Stimulated activated CD8-positive, alpha-beta memory T cell treated with anti-CD3 and anti-CD28 coated beads, Interleukin-15, amount 100 ng/mL, for 24 hours (primary cell): ENCODE data around the gene LCN6.
"Not testable (repeated sequence)": the region's sequence is repeated elsewhere in the genome, so short reads cannot be mapped to it uniquely, and the experiment has no call there.

Experiments used
- DNase-seq: peaks from one replicate; pipeline ENCODE4 v3.0.0-alpha.2; 2020; ENCODE audit warnings: low read depth

LCN6 gene

DNA sequence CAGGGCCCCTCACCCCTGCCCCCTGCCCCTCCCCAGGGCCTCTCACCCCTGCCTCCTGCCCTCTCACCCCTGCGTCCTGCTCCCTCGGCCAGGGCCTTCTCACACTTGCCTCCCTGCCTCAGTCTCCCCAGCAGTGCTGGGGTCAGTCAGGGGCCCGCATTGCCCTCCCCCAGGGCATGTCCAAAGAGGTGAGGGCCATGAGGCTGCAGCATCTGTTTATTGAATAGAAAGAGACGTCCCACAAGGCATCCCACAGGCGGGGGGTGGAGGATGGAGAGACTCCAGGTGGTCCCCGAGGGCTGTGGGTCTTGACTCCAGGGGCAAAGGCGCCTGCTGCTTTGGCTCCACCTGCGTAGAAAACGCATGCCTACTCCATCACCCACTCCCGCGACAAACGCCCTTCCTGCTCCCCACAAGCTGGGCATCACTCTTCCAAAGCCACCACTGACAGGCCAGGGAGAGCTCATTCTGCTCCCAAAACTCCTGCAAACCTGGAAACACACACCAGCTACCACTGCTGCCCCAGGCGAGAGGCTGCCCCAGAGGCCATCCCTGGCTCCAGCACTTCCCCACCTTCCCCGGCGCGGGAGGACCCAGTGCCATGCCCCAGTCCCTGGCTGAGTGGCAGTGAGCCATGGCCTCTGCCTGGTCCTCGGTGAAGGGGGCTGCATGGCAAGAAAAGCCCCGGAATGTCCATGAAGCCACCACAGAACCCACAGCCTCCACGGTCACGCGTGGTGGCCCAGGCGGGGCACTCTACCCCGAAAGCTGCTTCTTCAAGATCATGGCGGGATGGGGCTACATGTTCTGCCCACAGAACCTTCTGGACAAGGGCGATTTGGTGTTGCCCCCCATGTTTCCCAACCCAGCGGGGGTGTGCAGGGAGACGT is 11.4 kb upstream of the LCN6 start:
- no peak for DNase-seq

DNA sequence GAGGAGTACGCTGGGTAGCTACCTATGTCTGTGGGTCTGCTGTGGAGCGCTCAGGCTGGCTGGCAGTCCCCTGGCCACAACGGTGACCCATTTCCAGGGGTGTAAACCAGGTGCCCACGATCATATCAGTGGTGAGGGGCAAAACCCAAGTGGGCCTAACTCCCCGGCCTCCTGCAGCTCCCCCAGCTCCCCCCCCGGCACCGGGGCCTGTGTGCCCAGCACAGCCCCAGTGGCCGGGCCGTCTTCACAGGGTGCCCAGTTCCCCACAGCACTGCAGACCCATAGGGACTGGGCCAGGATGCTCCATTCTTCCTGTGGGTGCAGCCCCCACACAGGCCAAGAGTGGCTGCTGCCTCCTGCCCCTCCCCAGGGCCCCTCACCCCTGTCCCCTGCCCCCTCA is 10.7 kb upstream of the LCN6 start:
- no peak for DNase-seq

DNA sequence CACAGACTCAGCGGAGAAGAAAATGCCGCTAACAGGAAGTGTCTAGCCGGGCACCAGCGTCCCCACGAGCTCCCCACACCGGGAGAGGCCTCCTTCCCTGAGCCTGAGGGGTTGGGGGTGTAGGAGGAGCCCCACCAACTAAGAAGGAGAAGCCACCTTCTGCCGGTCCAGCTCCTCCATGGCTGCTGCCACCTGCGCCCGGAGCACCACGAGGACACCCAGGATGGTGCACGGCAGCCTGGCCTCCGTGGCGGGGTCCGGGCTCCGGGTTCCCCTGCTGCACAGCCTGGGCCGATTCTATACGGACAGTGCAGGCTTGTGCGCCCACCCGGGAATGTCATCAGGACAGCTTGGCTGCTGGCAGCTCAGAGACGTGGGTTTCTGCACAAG is 9.4 kb upstream of the LCN6 start:
- no peak for DNase-seq

DNA sequence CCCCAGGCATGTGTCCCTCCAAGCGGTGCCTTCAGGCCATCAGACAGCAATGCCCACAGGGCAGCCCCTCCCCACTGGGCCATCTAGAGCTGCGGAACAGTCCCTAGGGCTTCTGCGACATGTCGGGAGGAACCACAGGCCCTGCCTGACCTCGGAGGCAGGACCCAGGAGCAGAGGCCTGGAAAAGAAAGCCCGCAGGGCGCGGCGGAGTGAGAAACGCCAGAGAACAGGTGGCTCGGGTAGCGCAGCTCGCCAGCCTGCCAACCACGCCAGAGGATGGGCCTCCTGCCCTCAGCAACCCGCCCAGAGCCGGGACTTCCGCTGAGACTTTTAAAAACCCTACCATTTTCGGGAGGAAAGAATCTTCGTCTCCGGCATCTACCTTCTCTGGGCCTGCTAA is 9.0 kb upstream of the LCN6 start:
- no peak for DNase-seq

DNA sequence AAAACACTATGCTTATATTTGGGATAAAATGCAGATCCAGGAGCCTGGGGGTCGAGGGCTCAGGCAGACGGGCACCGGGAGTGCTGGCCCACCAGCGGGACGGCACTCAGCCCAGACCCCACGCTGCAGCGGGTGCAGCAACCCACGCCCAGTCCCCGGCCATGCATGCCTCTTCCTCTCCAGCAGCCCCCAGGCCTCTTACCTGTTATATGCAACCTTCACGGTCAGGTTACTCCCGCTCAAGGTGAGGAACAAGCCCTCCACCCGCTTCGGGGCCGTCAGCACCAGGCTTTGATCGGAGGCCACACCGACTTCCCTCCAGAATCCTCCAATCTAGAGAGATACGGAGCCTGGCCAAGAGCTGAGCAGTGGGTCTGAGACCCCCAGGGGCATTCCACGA is 8.5 kb upstream of the LCN6 start:
- no peak for DNase-seq

DNA sequence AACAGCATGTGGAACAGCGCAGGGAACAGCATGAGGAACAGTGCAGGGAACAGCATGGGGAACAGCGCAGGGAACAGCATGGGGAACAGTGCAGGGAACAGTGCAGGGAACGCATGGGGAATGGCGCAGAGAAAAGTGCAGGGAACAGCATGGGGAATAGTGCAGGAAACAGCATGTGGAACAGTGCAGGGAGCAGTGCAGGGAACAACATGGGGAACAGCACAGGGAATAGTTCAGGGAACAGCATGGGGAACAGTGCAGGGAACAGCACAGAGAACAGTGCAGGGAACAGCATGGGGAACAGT is 7.8 kb upstream of the LCN6 start:
- no peak for DNase-seq

DNA sequence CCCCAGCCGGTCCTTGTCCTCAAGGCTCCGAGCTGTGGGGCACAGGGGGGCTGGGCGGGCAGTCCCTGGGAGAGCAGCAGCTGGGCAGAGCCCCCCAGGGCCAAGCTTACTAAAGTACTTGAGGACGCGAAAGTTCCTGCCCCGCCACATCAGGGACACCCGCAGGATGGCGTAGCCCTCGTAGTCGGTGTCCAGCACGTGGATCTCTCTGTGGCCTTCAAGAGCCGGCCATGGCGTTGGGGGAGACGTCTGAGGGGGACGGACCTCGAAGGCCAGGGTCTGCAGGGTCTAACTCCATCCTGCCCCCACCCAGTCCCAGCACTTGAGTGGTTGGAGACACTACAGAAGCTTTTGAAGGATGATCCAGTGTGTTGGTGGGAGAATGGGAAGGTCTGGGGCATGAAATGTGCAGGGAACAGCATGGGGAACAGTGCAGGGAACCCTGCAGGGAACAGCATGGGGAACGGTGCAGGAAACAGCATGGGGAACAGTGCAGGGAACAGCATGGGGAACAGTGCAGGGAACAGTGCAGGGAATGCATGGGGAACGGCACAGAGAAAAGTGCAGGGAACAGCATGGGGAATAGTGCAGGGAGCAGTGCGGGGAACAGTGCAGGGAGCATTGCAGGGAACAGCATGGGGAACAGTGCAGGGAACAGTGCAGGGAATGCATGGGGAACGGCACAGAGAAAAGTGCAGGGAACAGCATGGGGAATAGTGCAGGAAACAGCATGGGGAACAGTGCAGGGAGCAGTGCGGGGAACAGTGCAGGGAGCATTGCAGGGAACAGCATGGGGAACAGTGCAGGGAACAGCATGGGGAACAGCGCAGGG is 7.2 kb upstream of the LCN6 start:
- not testable (repeated sequence) for DNase-seq

DNA sequence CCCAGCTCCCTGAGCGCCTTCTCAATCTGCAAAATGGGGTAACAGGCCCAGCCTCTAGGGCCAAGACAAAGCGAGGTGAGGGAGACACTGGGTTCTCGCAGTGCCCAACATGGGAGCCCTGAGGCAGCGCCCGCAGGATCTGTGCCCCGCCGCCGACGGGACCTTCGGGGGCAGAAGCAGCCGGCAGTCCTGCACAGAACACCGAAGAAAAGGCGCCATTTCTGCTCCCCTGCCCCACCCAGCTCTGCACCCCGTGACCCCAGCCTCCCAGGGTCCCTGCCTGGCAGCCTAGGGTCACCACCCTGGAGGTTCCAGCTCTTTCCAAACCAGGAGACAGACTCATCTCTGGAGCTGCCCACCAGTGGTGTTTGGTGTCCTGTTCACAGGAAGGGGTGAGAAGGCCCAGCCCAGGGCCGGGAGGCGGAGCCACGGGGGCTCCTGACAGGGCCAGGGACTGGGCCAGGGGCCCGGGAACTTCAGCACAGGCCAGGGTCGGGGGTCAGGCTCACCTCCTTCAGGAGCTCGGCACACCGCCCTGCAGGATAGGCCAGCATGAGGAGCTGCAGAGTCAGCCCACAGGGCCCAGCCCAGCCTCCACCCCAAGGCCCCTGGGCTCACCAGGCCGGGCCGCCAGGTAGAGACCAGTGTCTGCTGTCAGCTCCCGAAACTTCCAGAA is 6.4 kb upstream of the LCN6 start:
- DNase-seq, result no peak

DNA sequence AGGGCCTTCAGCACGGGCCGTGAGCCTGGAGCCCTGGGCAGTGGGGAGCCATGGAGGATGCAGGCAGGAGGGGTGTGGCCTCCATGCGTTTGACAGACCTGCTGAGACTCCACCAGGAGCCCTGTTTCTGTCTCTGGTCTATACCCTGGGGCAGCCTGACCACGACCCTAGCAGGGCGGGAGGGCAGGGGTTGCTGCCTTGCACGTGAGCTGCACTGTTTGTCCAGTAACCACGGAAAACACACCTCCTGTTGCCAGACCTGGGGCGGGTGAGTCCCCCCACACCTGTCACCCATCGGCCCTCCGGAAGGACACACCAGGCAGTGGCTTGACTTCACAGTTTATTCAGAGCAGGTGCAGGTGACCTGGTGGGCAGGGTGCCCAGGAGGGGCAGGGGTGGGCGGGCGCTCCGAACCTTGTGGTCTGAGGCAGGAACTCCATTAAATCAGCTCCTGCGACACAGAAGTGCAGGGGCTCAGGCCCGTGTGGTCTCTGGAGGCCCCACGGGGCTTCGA is 5.8 kb upstream of the LCN6 start:
- DNase-seq, result no peak

DNA sequence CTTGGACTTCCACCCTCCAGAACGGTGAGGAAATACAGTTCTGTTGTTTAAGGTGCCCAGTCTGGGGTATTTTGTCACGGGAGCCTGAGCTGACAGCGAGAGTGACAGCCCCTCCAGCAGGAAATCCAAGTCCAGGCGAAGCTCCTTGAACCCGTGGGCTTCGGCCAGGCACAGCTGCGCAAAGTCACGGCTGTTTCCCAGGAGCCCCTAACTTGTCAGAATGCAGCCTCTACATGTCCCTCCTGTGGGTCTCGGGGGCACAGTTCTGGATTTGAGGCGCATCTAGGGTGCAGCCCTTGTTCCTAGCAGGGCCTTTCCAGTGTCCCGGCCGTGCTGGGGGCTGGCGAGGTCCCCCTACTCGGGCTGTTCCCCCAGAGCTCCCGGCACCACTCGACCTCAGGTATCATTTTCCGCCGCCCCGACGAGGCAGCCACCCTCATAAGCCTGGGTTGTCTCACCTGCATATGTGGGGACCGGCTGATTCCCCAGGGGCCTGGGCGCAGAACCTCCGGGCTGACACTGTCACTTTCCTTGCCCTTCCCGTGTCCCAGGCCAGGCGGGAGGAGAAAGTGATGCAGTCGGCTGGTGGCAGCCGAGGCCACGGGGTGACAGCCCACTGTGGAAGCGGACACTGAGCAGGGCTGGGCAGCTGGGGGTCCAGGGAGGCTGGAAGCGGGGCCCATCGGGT is 5.2 kb upstream of the LCN6 start:
- no peak for DNase-seq

DNA sequence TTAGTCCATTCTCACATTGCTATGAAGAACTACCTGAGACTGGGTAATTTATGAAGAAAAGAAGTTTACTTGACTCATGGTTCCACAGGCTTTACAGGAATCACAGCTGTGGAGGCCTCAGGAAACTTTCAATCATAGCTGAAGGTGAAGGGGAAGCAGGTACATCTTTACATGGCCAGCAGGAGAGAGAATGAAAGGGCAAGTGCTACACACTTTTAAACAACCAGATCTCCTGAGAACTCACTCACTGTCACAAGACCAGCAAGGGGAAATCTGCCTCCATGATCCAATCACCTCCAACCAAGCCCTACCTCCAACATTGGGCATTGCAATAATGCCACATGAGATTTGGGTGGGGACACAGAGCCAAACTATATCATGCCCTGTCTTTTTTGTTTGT is 3.5 kb upstream of the LCN6 start:
- DNase-seq, result no peak

DNA sequence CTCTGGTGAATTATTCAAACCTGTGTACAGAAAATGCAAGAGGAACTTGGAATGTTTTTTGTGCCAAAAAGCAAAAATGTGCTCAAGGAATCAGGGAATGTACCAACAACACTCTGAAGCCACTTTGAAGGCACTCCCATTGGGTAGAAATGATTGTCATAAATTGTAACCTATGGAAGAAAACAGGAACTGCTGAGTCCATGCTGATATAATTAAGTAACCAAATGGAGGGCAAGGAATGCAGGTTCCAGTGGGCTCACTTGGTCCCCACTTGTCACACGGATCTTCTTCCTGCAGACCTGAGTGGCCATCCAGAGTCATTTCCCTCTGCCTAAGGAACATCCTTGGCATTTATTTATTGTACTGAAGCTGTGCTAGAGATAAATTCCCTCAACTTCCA is 2.9 kb upstream of the LCN6 start:
- DNase-seq, result no peak

DNA sequence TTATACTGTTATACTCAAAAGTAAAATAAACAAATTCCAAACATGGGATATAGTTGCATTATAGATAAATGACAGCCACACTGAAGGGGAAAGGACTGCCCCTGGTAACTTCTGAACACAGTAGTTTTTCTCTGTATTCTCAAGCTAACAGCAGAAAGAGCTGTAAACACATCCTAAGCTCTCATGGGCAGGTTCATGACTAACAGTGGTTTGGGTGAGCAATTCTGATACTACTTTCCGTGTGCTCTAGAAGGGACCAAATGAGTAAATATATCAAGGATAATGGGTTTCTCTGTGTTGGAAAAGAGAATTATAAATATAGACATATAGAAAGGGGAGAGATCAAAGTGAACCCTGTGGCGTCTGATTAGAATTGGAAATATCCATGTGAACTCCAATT is 2.2 kb upstream of the LCN6 start:
- DNase-seq, result no peak

DNA sequence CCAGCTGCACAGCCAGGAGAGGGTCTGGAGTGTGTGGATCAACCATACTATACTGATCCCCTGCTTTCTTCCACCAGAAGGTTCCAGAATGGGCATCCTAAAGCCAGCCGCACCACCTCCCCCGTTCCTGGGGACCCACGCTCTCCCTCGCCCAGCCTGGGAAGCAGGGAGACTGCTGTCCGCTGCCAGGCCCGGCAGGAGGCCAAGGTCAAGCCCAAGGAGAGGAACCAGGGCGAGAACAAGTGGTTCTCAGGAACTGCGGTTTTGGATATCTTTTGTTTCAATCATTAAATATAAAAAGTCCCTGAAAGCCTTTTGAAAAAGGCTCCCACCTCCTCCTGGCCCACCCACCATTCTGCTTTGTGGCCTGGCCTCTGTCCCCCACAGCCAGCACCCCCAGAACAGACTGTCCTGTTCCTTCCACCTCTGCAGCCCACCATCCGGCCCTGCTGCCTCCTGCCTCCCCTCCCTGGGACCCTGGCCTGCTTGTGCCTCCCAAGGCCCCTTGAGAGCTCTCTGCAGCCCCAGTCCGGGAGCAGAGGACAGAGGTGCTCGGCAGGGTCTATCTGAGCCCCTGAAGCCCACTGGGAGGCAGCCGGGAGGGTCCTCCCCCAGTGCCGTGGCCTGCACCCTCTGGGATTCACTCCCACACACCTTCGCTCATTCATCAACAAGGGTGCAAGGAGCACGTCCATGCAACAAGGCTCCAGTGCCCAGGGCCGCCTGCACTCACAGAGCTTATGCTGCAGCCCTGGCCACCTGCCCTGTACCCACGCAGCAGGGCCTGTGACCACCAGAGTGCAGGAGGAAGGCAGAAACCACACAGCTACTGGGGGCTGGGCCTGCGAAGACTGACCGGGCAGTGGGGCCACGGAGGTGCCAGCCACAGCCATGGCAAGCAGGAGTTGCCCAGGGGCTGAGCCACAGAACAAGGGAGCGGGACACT is 614 bp upstream of the LCN6 start:
- DNase-seq, result no peak

DNA sequence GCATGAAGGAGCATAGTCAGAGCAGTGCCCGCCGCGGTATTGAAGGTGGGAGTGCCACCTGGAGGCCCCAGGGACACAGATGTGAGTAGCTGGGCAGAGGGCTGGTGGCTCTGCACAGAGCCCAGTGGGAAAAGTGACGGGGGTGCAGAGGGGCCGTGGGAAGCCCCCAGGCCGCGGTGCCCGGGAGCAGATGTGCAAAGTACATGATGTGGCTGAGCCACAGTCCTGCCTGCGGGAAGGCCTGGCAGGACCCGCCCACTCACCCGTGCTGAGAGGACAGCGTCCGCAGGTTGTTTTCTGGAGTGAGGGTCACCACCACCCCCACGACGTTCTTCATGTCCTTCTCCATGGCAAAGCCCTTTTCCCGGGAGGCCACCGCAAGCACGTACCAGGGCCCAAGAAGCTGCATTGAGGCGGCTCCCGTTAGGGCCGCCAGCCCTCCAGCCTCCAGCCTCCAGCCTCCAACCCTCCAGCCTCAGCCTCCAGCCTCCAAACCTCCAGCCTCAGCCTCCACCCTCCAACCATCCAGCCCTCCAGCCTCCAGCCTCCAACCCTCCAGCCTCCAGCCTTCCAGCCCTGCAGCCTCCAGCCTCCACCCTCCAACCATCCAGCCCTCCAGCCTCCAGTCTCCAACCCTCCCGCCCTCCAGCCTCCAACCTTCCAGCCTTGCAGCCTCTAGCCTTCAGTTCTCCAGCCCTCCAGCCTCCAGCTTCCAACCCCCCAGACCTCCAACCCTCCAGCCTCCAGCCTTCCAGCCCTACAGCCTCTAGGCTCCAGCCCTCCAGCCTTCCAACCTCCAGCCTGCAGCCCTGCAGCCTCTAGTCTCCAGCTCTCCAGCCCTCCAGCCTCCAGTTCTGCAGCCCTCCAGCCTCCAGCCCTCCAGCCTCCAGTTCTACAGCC is 914 bp downstream of the LCN6 start:
- DNase-seq, result no peak

DNA sequence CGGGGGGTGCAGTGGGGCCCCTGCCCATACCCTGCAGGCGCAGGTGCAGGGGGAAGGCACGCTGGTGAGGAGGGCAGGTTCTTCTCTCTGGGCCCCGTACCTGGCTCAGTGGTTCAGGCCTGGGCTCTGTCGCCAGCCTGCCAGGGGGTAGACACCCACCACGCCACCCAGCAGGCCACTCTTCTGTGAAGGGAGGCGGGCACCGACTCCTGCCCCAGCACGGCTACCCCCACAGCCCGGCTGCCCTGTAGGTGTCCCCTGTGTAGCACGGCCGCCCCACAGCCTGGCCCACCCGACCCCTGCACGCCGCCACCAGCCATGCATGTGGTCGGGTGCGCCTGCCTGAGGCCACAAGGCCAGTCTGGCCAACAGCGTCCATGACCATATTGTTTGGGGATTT is 1.7 kb downstream of the LCN6 start:
- no peak for DNase-seq

DNA sequence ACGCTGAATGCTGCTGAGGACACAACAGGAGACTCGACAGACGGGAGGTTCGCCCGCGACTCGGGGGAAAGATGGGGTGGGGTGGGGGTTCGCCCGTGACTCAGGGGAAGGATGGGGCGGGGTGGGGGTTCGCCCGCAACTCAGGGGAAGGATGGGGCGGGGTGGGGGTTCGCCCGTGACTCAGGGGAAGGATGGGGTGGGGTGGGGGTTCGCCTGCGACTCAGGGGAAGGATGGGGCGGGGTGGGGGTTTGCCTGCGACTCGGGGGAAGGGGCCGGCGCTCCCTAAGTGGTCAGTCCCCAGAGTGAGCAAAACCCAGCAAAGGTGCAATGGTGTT is 2.2 kb downstream of the LCN6 start:
- no peak for DNase-seq

DNA sequence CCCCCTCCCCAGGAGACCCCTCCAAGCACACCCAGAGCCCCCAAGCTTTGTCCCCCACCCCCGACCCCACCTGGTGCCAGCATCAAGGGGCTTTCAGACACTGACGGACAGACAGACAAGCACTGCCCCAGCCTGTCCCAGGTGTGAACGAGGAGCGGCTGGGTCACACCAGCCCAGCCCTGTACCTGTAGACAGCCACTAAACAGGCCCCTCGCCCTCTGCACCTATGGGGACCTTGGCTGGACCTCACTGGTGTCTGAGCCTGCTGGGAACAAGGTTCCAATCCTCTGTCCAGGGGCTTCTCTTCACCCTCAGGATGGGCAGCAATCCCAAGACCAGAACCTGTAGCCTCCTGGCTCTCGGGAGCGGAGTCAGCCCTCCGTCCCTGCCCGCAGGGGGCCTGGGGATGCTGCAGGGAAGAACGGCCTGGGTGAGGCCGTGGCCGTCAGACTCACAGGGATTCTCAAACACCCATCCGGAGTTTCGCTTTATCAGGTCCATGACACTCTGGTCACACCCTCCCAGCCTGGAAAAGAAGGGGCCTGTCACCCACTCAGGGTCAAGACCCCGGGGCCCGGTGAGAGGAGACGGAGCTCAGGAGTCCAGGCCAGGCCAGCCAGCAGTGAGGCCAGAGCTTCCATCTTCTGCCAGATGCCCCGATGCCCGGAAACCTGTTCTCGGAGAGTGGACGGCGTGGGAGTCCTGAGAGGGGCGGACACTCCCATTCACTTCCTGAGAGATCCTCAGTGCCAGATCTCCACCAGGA is 2.8 kb downstream of the LCN6 start:
- no peak for DNase-seq

DNA sequence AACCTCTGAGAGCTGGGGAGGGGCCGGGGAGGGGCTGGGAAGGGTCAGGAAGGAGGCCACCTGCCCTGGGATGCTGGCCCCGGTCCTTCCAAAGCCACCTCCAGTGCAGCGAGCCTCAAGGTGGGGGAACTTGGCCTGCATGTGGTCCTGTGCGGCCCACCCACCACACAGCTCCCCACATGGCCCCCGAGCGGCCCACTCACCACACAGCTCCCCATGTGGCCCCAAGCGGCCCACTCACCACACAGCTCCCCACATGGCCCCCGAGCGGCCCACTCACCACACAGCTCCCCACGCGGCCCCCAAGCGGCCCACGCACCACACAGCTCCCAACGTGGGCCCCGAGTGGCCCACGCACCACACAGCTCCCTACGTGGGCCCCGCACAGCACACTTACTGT is 3.6 kb downstream of the LCN6 start:
- no peak for DNase-seq
